M059J (cell line): ENCODE results near the gene YIF1A. TPM values are rescaled to one million over a fixed set of nuclear protein-coding genes. Genes with fewer than 3 reads are reported as not detected.

Experiments used
- DNase-seq: peaks from one replicate; pipeline ENCODE4 v3.0.0-alpha.2; 2012; ENCODE audit warnings: low read depth
- total RNA-seq: library from RNA; depleted of rRNA; stranded (reverse); fragments of >200 nt; shearing (Covaris generic); gene quantifications from 2 replicates; pipeline ENCODE4 v1.2.3, GENCODE V29; 2014; rRNA removed

Gene YIF1A
- total RNA-seq, 1 experiment from 2014 or later: 221 TPM

DNA sequence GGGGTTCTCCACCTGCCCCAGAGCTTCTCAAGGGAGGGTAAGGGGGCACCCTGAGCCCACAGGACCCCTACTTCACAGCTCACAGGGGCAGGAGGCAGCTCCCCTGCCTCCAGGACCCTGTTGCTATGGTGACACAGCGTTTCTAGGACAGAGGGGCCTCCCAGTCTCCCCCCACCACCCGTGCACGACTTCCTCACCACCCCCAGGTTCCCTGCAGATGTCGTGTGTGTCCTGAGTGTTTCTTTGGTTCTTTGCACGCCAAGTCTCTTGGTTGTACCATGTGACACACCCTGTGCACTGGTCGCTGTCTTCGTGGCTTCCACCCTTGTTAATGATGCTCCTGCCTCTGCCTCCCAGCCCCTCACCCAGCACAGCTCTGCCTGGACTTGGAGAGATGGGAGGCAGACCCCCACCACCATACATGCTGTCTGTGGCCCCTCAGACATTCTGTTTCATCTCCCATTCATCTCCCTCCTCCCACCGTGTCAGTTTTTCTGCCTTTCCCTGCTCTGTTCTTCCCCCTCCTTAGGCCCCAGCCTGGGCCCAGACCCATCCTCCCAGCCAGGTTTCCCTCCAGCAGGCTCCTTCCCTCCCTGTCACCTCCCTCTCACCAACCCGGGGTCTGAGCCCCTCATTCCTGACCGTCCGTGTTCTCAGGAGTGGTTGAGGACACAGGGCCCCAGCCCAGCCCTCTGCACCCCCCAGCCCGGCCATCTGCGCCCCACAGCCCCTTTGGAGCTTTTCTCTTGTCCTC lies 45.0 kb downstream of the YIF1A start:
- no peak for DNase-seq

DNA sequence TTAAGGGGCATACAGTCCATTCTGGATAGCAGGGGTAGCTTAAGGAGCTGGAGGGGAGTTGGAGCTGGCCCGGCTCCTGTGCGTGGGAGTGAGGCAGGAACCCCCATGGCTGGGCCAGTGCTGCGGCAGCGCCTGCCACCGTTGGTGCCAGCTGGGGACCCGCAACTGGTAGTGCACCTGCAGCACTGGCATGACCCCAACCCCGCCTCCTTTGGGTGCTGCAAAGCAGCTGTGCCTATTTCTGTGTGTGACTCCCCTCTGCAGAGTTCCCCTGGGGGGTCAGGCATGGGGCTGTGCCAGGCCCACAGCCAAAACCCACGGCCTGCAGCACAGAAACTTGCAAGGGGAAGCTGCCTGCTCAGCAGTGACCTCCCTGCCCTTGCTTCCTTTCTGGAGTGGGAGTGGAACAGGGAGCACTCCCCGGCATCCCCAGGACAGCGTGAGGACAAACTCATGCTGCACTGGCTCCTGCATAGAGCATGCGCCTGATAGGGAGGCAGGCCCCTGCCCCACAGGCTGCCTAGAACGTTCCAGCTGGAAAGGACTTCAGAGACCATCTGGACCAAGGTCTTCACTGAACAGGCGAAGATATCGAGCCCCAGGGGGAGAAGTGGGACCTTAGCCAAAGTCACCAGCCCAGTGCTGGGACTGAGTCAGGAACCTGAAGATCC lies 46.7 kb downstream of the YIF1A start:
- DNase-seq: no peak

DNA sequence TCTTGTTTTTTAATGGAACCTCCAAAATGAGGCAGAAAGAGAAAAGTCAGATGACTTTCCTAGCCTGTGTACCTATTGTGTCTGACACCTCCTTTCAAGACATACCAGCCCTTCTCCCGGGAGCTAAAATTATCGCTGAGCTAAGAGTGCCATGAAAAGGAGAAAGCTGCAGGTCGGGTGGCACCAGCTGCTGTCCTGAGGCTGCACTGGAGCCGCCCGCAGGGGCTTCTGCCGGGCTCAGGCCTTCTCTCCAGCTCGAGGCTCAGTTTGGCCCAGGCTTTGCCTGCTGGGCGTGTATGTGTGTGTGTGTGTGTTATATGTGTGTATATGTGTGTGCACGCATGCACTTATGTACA lies 48.2 kb downstream of the YIF1A start:
- no peak for DNase-seq

DNA sequence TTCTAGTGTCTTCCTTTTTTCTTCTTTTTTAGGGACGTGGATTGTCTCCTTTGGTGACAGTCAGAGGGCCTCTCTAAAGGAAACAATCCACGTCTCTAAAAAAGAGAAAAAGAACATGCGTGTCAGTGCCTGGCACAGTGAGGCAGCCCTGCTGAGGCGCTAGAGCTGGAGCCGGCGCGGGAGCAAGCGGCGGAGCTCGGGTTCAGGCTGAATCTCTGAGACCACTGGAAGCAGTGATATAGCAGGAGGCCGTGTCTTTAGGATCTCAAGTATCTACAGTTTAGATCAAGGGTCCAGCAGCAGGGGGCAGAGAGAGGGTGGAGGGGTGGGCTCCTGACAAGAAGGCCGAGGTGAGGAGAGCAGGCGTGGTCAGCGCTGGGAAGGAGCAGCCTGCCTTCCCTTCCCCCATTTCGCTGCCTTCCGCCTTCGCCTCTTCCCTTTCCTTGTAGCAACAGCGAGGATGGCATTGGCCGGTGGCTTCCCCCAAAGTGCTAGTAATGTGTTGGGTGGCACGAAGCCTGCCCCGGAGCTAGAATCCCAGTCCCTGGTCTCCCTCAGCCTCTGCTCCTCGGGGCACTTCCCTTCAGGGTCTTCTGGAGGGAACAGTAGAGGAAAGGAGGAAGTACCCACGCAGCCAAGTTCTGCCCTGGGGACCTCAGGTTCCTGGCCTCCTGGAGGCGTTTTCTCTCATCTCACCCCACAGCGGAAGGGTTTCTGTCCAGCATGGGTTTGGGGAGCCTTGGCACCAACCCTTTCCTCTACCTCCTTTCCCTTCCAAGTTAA lies 48.8 kb downstream of the YIF1A start:
- no peak for DNase-seq

DNA sequence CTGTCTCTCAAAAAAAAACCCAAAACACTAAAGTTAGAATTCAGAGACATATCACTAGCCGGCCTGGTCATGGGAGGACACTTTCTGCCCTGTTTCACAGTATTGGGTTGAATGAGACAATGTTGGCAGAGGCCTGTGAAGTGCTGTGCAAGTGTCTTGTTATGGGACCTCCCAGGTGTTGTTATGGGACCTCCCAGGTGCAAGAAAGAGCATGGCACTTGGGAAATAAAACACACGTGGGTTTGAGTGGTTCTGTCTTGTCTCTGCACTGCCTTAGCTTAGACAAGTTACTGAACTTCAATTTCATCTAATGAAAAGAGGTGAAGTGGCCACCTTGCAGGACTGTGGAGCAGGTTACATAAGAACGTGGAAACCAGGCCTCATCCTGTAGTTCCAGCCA lies 49.4 kb downstream of the YIF1A start:
- DNase-seq: no peak

DNA sequence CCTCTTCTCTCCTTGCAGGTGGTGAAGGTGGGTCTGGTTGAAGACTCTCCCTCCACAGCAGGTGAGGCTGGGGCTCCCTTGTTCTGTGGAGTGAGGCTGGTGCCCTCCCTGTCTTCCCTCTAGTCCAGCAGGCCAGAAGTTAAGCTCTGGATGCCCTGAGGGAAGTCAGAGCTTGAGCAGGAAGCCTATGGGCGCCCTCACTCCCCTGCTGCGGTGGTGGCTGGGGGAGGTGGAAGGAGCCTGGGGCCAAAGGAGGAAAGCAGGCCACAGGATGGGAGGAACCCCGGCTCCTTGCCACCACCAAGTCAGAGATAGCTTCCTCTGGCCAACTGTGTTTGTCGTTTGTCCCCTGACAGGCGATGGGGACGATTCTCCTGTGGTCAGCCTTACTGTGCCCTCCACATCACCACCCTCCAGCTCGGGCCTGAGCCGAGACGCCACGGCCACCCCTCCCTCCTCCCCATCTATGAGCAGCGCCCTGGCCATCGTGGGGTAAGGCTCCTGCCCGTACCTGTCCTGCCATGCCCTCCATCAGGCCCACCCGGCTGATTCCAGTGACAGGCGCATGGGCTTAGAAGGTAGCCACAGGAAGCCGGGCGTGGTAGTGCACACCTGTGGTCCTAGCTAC lies 50.0 kb downstream of the YIF1A start:
- DNase-seq: no peak

DNA sequence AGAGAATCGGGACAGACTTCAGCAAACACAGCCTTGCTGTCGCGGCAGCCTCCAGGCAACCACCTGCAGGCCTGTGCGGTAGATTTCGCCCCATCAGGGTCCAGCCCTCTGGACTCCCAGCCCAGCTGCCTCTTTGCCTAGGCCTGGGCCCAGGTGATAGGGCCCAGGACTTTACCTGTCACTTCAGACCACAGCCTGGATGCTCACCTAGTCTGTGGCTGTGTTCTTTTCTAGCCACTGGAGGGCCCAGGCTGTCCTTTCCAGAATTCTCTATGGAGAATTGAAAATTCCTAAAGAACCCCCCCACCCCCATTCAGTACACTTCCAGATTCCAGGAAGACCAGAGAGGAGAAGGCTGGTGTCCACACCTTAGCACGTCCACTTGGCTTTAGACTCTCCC lies 51.1 kb downstream of the YIF1A start:
- no peak for DNase-seq

DNA sequence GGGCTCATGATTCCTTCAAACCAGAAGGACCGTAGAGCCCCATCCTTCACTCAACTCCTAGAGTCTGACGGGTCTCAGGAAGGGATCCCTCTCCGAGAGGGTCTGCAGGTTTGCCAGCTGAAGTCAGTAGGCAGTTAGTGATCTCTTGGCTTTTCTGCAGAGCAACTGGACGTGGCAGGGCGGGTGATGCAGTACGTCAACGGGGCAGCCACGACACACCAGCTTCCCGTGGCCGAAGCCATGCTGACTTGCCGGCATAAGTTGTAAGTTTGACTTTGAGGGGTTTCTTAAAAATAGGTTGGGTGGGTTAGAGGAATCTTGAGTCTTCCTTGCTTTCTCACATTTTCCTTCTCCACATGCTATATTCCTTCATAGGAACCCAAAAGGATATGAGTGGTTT lies 53.8 kb downstream of the YIF1A start:
- DNase-seq: no peak

Other genes with a start within 250 kb of the YIF1A start
- gene GAL3ST3, start 240.0 kb downstream of the YIF1A start, total RNA-seq: not detected in 2 replicates
- gene SF3B2, start 236.8 kb downstream of the YIF1A start, total RNA-seq: 164 and 233 TPM in 2 replicates
- 24.2 and 32.7 TPM in 2 replicates for gene PACS1, start 218.9 kb downstream of the YIF1A start, total RNA-seq
- 15.1 and 17.6 TPM in 2 replicates for gene KLC2, start 31.4 kb downstream of the YIF1A start, total RNA-seq
- gene RAB1B, start 20.5 kb downstream of the YIF1A start, total RNA-seq: 189 and 209 TPM in 2 replicates
- gene CNIH2, start 11.0 kb downstream of the YIF1A start, total RNA-seq: 2.0 and 3.4 TPM in 2 replicates
- gene TMEM151A, start 2.8 kb upstream of the YIF1A start, total RNA-seq: not detected in 2 replicates
- not detected in 2 replicates for gene CD248, start 27.9 kb upstream of the YIF1A start, total RNA-seq
- 13.5 and 19.6 TPM in 2 replicates for gene RIN1, start 47.3 kb upstream of the YIF1A start, total RNA-seq
- gene BRMS1, start 56.0 kb upstream of the YIF1A start, total RNA-seq: 80.9 and 93.6 TPM in 2 replicates
- 33.0 and 40.3 TPM in 2 replicates for gene B4GAT1, start 58.5 kb upstream of the YIF1A start, total RNA-seq
- gene SLC29A2, start 82.6 kb upstream of the YIF1A start, total RNA-seq: 1.6 and 6.1 TPM in 2 replicates
- gene NPAS4, start 131.9 kb upstream of the YIF1A start, total RNA-seq: not detected in 2 replicates
- 57.9 and 80.2 TPM in 2 replicates for gene MRPL11, start 149.7 kb upstream of the YIF1A start, total RNA-seq
- 8.7 and 11.9 TPM in 2 replicates for gene PELI3, start 177.8 kb upstream of the YIF1A start, total RNA-seq
- 60.3 and 106 TPM in 2 replicates for gene DPP3, start 191.3 kb upstream of the YIF1A start, total RNA-seq
- 24.6 and 34.3 TPM in 2 replicates for gene BBS1, start 221.5 kb upstream of the YIF1A start, total RNA-seq